Endothelial cell of umbilical vein (primary cell): ENCODE results near the gene SLC6A6. TPM values are rescaled to one million over a fixed set of nuclear protein-coding genes. Genes with fewer than 3 reads are reported as not detected.

Source experiments
- BruUV-seq: library from RNA; stranded (reverse); fragments of 400-500 nt; replicated peaks from 2 replicates; lab custom pipeline; 2021; lab: Mats Ljungman, UMichigan
- CTCF ChIA-PET: fragments of 300-600, 350-600 bp; sonication (Branson Sonifier 250); formaldehyde crosslinking; loops from one replicate; lab custom pipeline; 2021; ENCODE audit warnings: antibody characterized with exemption, inconsistent platforms; lab: Charles Lee
- POLR2A ChIA-PET: fragments of 300-600, 350-600 bp; sonication (Branson Sonifier 250); formaldehyde crosslinking; loops from one replicate; lab custom pipeline; 2021; ENCODE audit warnings: antibody characterized with exemption, inconsistent platforms; lab: Charles Lee
- DNase-seq: peaks from one replicate; pipeline ENCODE4 v3.0.0-alpha.2; 2011; ENCODE audit warnings: low read depth, low spot score
- FAIRE-seq: peaks from 2 replicates; lab custom pipeline; 2011; peaks lifted over from hg19 to GRCh38; lab: Jason Lieb, UNC
- H2AFZ ChIP-seq: 2 replicates; pipeline ENCODE4 v1.6.0; 2012; ENCODE audit warnings: low read depth, low read length, control low read depth, inconsistent platforms
- H3K27ac ChIP-seq: 2 replicates; pipeline ENCODE4 v1.5.1; 2011; ENCODE audit warnings: low read depth, mild to moderate bottlenecking, control low read depth, low read length, moderate library complexity; ENCODE audit not compliant: insufficient read depth
- H3K27me3 ChIP-seq, 2 experiments: 2 replicates each; pipeline versions ENCODE4 v1.6.0 to v1.6.1; 2011; ENCODE audit warnings: low read length in 2 of 2, mixed read lengths in 1 of 2; ENCODE audit not compliant: control insufficient read depth in 2 of 2, insufficient read depth in 2 of 2
- H3K36me3 ChIP-seq, 2 experiments: 2 replicates in 1 of 2; 3 replicates in 1 of 2; pipeline ENCODE4 v1.5.1; 2011; ENCODE audit warnings: low read length in 2 of 2, mild to moderate bottlenecking in 1 of 2, moderate library complexity in 1 of 2; ENCODE audit not compliant: control insufficient read depth in 2 of 2, insufficient read depth in 2 of 2; ENCODE audit errors: extremely low read depth in 1 of 2
- H3K4me1 ChIP-seq: 3 replicates; pipeline ENCODE4 v1.5.1; 2011; ENCODE audit warnings: mild to moderate bottlenecking, low read length; ENCODE audit not compliant: control insufficient read depth, insufficient read depth; ENCODE audit errors: extremely low read depth
- H3K4me2 ChIP-seq: 2 replicates; pipeline ENCODE4 v1.6.1; 2011; ENCODE audit warnings: low read length, control low read depth, mixed read lengths; ENCODE audit not compliant: insufficient read depth
- H3K4me3 ChIP-seq, 3 experiments: fragments of 200-600 bp in 1 of 3; sonication (generic), shearing (Covaris generic) in 1 of 3; replicated peaks in 1 of 3; 2 replicates each; pipeline ENCODE4 v1.5.1; 2011 to 2016; ENCODE audit warnings: control low read depth in 3 of 3, low read length in 3 of 3, mild to moderate bottlenecking in 2 of 3, inconsistent platforms in 1 of 3, low read depth in 1 of 3, moderate library complexity in 1 of 3; ENCODE audit not compliant: insufficient read depth in 1 of 3
- H3K79me2 ChIP-seq: 2 replicates; pipeline ENCODE4 v1.6.0; 2012; ENCODE audit warnings: low read length, inconsistent platforms; ENCODE audit not compliant: control insufficient read depth, insufficient read depth
- H3K9ac ChIP-seq: replicated peaks from 2 replicates; pipeline ENCODE3; 2011; ENCODE audit warnings: low read length, control low read depth; ENCODE audit not compliant: insufficient read depth; ENCODE audit errors: extremely low read depth
- H3K9me1 ChIP-seq: replicated peaks from 3 replicates; pipeline ENCODE4 v1.6.0; 2011; ENCODE audit warnings: mild to moderate bottlenecking, low read length; ENCODE audit not compliant: control insufficient read depth, insufficient read depth; ENCODE audit errors: extremely low read depth
- H3K9me3 ChIP-seq: replicated peaks from 2 replicates; pipeline ENCODE4 v1.5.1; 2012; ENCODE audit warnings: low read length, inconsistent platforms; ENCODE audit not compliant: control insufficient read depth, insufficient read depth
- H4K20me1 ChIP-seq: replicated peaks from 2 replicates; pipeline ENCODE3; 2011; ENCODE audit warnings: mild to moderate bottlenecking, low read length; ENCODE audit not compliant: control insufficient read depth, insufficient read depth; ENCODE audit errors: extremely low read depth
- EZH2 ChIP-seq: IDR thresholded peaks from 2 replicates; pipeline ENCODE4 v1.6.1; 2012; ENCODE audit warnings: borderline replicate concordance, low read depth, mild to moderate bottlenecking, moderate library complexity, low read length, inconsistent platforms; ENCODE audit not compliant: severe bottlenecking
- GATA2 ChIP-seq: IDR thresholded peaks from 2 replicates; pipeline ENCODE4 v1.7.0; 2011; ENCODE audit warnings: low read depth, mild to moderate bottlenecking, moderate library complexity, mixed read lengths, low read length; ENCODE audit not compliant: insufficient read length, insufficient read depth
- JUN ChIP-seq: IDR thresholded peaks from 2 replicates; pipeline ENCODE4 v1.6.1; 2011; ENCODE audit warnings: borderline replicate concordance, low read depth; ENCODE audit not compliant: insufficient read length, insufficient read depth
- POLR2AphosphoS5 ChIP-seq: IDR thresholded peaks from 2 replicates; pipeline ENCODE4 v1.6.1; 2012; ENCODE audit warnings: low read depth, mild to moderate bottlenecking, control low read depth, low read length, moderate library complexity; ENCODE audit not compliant: insufficient read depth
- dilution Hi-C: fragments of 300-500 bp; cut with MboI; formaldehyde crosslinking; loops from one replicate; pipeline ENCODE4 v1.15.0; 2019; ENCODE audit warnings: low sequenced_read_pairs; ENCODE audit not compliant: extremely low pct_ligation_motif_present
- intact Hi-C: fragments of 100-400 bp; cut with micrococcal nuclease; formaldehyde crosslinking; loops from one replicate; pipeline ENCODE4 v1.10.0; 2022
- polyA plus RNA-seq, 4 experiments: library from polyadenylated mRNA; depleted of rRNA in 3 of 4; stranded (reverse) in 3 of 4; unstranded in 1 of 4; fragments of >200 nt; gene quantifications; 2 replicates each; pipeline versions ENCODE4 v1.2.1 to v1.2.3, GENCODE V29; 2011 to 2012; ENCODE audit warnings: missing spikeins in 1 of 4
- total RNA-seq: library from RNA; stranded (reverse); gene quantifications from 2 replicates; pipeline ENCODE4 v1.2.3, GENCODE V29; 2021
- TF ChIP-seq, protein P1 (sequence below), 2 donors: IDR thresholded peaks; 1 replicate in 1 of 2; 2 replicates in 1 of 2; pipeline ENCODE4 v1.5.1; 2011; ENCODE audit warnings: low read length in 2 of 2, mild to moderate bottlenecking in 2 of 2, moderate library complexity in 2 of 2, control low read depth in 1 of 2, inconsistent platforms in 1 of 2, low read depth in 1 of 2; ENCODE audit not compliant: insufficient read depth in 1 of 2; ENCODE audit errors: extremely low read depth in 1 of 2
- TF ChIP-seq, protein P2 (sequence below): IDR thresholded peaks from 2 replicates; pipeline ENCODE4 v1.6.1; 2011; ENCODE audit not compliant: insufficient read depth, insufficient read length

SLC6A6 gene
- total and polyA plus RNA-seq, 2 donors (not counting 3 experiments of a cell fraction or from before 2014, with no cell fraction given): 25.7 to 38.0 TPM

DNA sequence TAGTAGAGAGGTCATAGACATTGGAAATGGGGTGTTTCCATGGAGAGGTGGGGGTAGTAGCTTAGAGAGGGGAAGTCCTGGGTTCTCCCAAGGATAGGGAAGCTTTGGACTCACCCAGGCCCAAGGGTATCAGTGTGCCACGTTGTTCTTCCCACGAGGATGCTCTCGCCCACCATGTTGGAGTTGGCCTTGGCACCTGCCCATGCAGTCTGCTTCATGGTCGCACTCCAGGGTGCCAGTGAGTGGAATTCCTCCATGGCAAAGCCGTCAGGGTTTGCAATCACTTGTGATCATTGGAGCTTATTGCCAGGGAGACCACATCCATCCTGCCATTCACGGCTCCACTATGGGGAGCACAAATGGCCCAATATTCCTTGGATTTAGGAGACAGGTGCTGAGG, 77.2 kb downstream of the SLC6A6 start:
- TF ChIP-seq GATA2 (no peak), EZH2 (no peak), POLR2AphosphoS5 (no peak), JUN (no peak)
- TF ChIP-seq, protein P1, sequence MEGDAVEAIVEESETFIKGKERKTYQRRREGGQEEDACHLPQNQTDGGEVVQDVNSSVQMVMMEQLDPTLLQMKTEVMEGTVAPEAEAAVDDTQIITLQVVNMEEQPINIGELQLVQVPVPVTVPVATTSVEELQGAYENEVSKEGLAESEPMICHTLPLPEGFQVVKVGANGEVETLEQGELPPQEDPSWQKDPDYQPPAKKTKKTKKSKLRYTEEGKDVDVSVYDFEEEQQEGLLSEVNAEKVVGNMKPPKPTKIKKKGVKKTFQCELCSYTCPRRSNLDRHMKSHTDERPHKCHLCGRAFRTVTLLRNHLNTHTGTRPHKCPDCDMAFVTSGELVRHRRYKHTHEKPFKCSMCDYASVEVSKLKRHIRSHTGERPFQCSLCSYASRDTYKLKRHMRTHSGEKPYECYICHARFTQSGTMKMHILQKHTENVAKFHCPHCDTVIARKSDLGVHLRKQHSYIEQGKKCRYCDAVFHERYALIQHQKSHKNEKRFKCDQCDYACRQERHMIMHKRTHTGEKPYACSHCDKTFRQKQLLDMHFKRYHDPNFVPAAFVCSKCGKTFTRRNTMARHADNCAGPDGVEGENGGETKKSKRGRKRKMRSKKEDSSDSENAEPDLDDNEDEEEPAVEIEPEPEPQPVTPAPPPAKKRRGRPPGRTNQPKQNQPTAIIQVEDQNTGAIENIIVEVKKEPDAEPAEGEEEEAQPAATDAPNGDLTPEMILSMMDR (IDR thresholded peaks at IDR 0.05; ENCODE audit: extremely low read depth in 1 of 2, insufficient read depth in 1 of 2, low read depth in 1 of 2, low read length in 2 of 2): no peak
- TF ChIP-seq, protein P2, sequence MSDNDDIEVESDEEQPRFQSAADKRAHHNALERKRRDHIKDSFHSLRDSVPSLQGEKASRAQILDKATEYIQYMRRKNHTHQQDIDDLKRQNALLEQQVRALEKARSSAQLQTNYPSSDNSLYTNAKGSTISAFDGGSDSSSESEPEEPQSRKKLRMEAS: no peak
- Histone ChIP-seq H4K20me1 (no peaks in the 10 kb centered on the region), H3K79me2 (no peaks in the 10 kb centered on the region), H2AFZ (no peak overlapping the region), H3K9me3 (no peaks in the 10 kb centered on the region), H3K27ac (peak overlapping the region; percentile 72), H3K4me3 (no peak overlapping the region), H3K9ac (peak overlapping the region; percentile 31), H3K36me3 (peaks cover 0 to 2% of the 10 kb centered on the region in 2 experiments), H3K4me1 (peaks cover 24% of the 10 kb centered on the region), H3K9me1 (no peaks in the 10 kb centered on the region), H3K27me3 (no peaks in the 10 kb centered on the region), H3K4me2 (no peak overlapping the region)
- ChIA-PET POLR2A (no interaction called here), CTCF (interaction anchor here (0.9 kb wide), 1 partner anchor 276 kb away, joined by 3 read pairs; no protein-coding TSS in a partner anchor)
- no peak for FAIRE-seq
- intact Hi-C loops: no loop called here
- no TSS peak for BruUV-seq
- dilution Hi-C loops: no loop called here
- no peak for DNase-seq
